GM18502 (cell line): ENCODE results near the gene NIN.

Source experiments
- ATAC-seq: cut with Tn5 transposase; IDR thresholded peaks from one replicate; pipeline ENCODE4 v1.9.1; 2021; ENCODE audit warnings: mild to moderate bottlenecking; ENCODE audit not compliant: unreplicated experiment, poor library complexity

NIN gene

DNA sequence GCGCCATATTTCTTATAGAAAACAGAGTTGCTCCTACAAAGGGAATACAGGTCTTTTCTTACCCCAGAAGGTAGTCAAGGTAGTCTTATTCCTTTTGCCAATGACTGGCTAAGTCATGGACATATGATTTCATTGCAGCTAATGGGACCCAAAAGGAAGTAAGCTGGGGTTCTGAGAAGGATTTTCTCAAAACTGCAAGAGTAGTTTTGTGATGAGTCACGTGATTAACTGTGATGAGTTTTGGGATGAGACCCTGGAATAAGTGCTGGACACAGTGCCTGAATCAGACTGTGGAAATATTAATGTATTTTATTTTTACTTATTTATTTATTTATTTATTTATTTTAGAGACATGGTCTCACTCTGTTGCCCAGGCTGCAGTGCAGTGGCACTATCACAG is 13.4 kb upstream of the NIN start:
- no peak for ATAC-seq

DNA sequence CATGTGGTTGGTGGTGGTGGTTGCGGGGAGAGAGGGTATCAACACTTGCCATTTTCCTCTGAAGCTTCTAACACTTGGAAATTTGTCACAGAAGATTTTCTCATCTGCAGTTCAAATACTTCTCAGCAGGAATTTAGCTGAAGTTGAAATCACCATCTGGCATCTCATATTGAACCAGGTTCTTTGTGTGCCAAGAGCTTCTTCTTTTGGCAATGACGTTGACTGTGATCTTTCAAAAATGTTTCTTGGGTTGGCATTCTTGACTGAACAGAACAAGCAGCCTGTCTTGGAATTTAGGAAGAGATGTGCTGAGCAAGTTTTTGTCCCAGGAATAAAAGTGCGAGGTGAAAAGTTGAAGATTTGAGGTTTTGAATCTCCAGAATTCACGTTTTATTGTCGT is 8.7 kb upstream of the NIN start:
- ATAC-seq: no peak

- peak; percentile 49 for ATAC-seq
Observed at GRCh38 chr14:50839048-50839447, 8.1 kb upstream of the NIN start.

- ATAC-seq: no peak
Observed at GRCh38 chr14:50837850-50838470, 7.0 kb upstream of the NIN start.

- no peak for ATAC-seq
Observed at GRCh38 chr14:50837271-50837670, 6.3 kb upstream of the NIN start.

DNA sequence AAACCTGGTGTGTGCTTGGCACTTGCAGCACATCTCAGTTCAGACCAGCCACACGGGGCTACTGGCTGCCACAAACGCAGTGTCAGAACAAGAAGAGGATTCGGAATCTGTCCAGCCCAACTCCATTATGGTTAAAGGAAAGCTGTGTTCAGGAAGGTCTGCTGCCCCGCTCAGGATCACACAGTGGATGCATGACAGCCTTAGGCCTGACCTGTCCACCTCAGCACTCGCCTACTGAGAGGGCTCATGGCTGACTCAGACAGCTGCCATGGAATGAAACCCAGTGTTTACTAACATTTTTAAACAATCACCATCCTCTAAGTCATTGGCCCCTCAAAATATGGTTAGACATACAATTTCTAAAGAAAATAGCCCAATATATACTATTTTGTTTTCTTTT is 5.6 kb upstream of the NIN start:
- ATAC-seq: no peak

- ATAC-seq: peak; percentile 39
Observed at GRCh38 chr14:50835280-50835679, 4.3 kb upstream of the NIN start.

- ATAC-seq: no peak
Observed at GRCh38 chr14:50834802-50835276, 3.9 kb upstream of the NIN start.

DNA sequence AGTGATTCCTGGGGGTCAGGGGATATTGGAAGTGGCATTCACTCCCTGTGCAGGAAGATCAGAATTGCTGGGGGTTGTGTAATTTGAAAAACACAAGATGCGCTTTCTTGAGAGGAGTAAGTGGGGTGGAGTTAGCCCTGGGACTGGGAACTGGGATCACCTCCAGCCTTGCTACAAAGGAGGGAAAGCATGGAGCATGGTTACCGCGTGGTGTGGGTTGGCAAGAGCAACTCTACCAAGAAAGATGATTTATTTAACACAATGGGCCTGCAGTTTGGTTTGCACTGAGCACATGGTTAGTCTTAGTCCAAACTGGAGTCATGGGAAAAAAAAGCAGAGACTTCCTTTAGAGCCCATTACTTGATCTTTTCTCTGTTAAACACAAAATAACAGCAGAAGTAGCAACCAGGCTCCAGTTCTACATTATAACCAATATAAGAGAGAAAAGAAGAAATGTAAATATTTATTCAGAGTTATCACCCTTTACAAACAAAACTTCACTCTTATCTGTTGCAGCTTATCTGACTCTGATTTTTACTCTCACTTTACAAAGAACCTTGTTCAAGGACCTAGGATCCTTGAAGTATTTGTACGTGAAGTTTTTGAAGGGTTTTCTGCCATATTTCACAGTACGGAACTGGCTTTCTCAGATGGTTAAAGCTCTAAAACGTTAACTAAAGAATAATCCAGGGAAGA is 2.1 kb upstream of the NIN start:
- ATAC-seq: no peak

DNA sequence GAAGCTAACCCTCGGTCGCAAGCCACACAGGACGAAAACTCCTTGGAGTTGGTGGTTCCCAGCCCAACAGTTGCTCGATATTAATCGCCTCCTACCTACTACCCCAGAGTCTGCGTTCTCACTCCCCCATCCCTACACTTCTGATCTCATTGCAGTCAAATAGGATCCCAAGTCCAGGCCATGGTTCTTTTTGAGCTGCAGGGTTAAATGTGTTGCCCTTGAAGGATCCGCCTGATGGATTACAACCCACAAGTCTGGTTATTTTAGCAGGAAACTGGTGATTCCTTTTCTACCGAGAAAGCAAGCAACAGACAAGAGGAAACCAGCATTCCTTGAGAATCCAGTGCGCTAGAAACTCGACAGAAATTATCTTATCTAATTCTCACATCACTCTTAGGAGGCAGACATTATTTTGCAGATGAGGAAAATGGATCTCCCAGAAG is 785 bp upstream of the NIN start:
- ATAC-seq: no peak

- ATAC-seq: peak; percentile 39
Observed at GRCh38 chr14:50830044-50830931, 674 bp downstream of the NIN start.

DNA sequence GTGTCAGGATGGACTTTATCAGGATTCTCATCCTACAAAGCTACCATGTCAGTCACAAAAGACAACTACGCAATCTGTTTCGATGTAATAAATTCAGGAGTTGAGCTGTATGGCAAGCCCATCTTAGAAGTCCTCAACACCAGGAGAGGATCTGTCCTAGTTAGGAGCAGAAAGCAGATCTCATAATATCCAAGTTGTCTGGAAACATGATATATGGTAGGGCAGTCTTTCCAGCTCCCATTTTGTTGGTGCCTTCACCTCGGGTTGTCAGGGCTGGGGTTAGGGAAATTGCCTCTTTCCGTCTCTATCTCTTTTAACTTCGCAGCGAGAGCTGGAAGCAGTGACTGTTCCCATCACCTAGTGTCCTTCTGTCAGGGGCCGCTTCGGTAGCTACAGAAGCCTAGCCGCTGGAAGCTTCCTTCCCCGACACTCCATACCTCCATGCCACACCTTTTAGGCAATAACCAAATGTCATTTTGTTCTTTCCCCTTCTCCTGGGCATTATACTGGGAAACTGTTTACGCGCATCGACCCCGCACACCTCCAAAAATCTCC is 1.4 kb downstream of the NIN start:
- ATAC-seq: no peak

GRCh38 chr14:50828721-50829488 is 2.1 kb downstream of the NIN start:
- no peak for ATAC-seq

GRCh38 chr14:50826681-50827080 is 4.3 kb downstream of the NIN start:
- ATAC-seq: no peak

DNA sequence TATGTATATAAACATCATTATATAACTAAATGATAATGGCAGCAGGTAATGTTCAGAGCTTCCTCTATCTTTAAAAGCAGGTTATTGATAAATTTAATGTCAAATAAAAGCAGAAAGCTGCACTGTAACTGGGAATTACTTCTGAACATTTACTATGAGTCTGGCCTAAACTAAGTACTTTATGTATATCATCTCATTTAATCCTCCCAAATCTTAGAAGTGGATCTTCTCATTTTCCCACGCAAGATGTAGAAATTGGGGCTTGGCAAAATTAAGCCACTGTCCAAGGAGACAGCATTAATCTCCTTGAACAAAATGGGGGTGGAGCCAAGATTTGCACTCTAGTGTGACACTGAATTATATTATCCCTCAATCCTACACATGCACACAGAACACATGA is 5.7 kb downstream of the NIN start:
- no peak for ATAC-seq

GRCh38 chr14:50823762-50824636 is 7.0 kb downstream of the NIN start:
- peak; percentile 69 for ATAC-seq

- peak; percentile 19 for ATAC-seq
Observed at GRCh38 chr14:50823051-50823761, 7.8 kb downstream of the NIN start.

- peak; percentile 38 for ATAC-seq
Observed at GRCh38 chr14:50822501-50823042, 8.4 kb downstream of the NIN start.
